ENCODE results near the gene SPATA17.

GRCh38 chr1:217770918-217771317, 139.8 kb downstream of the SPATA17 start:
- TF ChIP-seq FOXA1 (IDR thresholded peaks at IDR 0.05) (no peak), PKNOX1 (IDR thresholded peaks at IDR 0.05) (no peak), FOXM1 (IDR thresholded peaks at IDR 0.05; ENCODE audit: borderline replicate concordance) (no peak), BHLHE40 (IDR thresholded peaks at IDR 0.05; ENCODE audit: borderline replicate concordance) (no peak), ZNF384 (IDR thresholded peaks at IDR 0.05) (no peak)
